Endothelial cell of umbilical vein (primary cell): Measurements from ENCODE around the gene CPSF3. TPM values are rescaled to one million over a fixed set of nuclear protein-coding genes. Genes with fewer than 3 reads are reported as not detected.

Experiments used
- BruUV-seq: library from RNA; stranded (reverse); fragments of 400-500 nt; replicated peaks from 2 replicates; lab custom pipeline; 2021; lab: Mats Ljungman, UMichigan
- CTCF ChIA-PET: fragments of 300-600, 350-600 bp; sonication (Branson Sonifier 250); formaldehyde crosslinking; loops from one replicate; lab custom pipeline; 2021; ENCODE audit warnings: antibody characterized with exemption, inconsistent platforms; lab: Charles Lee
- POLR2A ChIA-PET: fragments of 300-600, 350-600 bp; sonication (Branson Sonifier 250); formaldehyde crosslinking; loops from one replicate; lab custom pipeline; 2021; ENCODE audit warnings: antibody characterized with exemption, inconsistent platforms; lab: Charles Lee
- DNase-seq: peaks from one replicate; pipeline ENCODE4 v3.0.0-alpha.2; 2011; ENCODE audit warnings: low read depth, low spot score
- FAIRE-seq: peaks from 2 replicates; lab custom pipeline; 2011; peaks lifted over from hg19 to GRCh38; lab: Jason Lieb, UNC
- H2AFZ ChIP-seq: 2 replicates; pipeline ENCODE4 v1.6.0; 2012; ENCODE audit warnings: low read depth, low read length, control low read depth, inconsistent platforms
- H3K27ac ChIP-seq: 2 replicates; pipeline ENCODE4 v1.5.1; 2011; ENCODE audit warnings: low read depth, mild to moderate bottlenecking, control low read depth, low read length, moderate library complexity; ENCODE audit not compliant: insufficient read depth
- H3K27me3 ChIP-seq, 2 experiments: 2 replicates each; pipeline versions ENCODE4 v1.6.0 to v1.6.1; 2011; ENCODE audit warnings: low read length in 2 of 2, mixed read lengths in 1 of 2; ENCODE audit not compliant: control insufficient read depth in 2 of 2, insufficient read depth in 2 of 2
- H3K36me3 ChIP-seq, 2 experiments: 2 replicates in 1 of 2; 3 replicates in 1 of 2; pipeline ENCODE4 v1.5.1; 2011; ENCODE audit warnings: low read length in 2 of 2, mild to moderate bottlenecking in 1 of 2, moderate library complexity in 1 of 2; ENCODE audit not compliant: control insufficient read depth in 2 of 2, insufficient read depth in 2 of 2; ENCODE audit errors: extremely low read depth in 1 of 2
- H3K4me1 ChIP-seq: 3 replicates; pipeline ENCODE4 v1.5.1; 2011; ENCODE audit warnings: mild to moderate bottlenecking, low read length; ENCODE audit not compliant: control insufficient read depth, insufficient read depth; ENCODE audit errors: extremely low read depth
- H3K4me2 ChIP-seq: 2 replicates; pipeline ENCODE4 v1.6.1; 2011; ENCODE audit warnings: low read length, control low read depth, mixed read lengths; ENCODE audit not compliant: insufficient read depth
- H3K4me3 ChIP-seq, 3 experiments: fragments of 200-600 bp in 1 of 3; sonication (generic), shearing (Covaris generic) in 1 of 3; replicated peaks in 1 of 3; 2 replicates each; pipeline ENCODE4 v1.5.1; 2011 to 2016; ENCODE audit warnings: control low read depth in 3 of 3, low read length in 3 of 3, mild to moderate bottlenecking in 2 of 3, inconsistent platforms in 1 of 3, low read depth in 1 of 3, moderate library complexity in 1 of 3; ENCODE audit not compliant: insufficient read depth in 1 of 3
- H3K79me2 ChIP-seq: 2 replicates; pipeline ENCODE4 v1.6.0; 2012; ENCODE audit warnings: low read length, inconsistent platforms; ENCODE audit not compliant: control insufficient read depth, insufficient read depth
- H3K9ac ChIP-seq: replicated peaks from 2 replicates; pipeline ENCODE3; 2011; ENCODE audit warnings: low read length, control low read depth; ENCODE audit not compliant: insufficient read depth; ENCODE audit errors: extremely low read depth
- H3K9me1 ChIP-seq: replicated peaks from 3 replicates; pipeline ENCODE4 v1.6.0; 2011; ENCODE audit warnings: mild to moderate bottlenecking, low read length; ENCODE audit not compliant: control insufficient read depth, insufficient read depth; ENCODE audit errors: extremely low read depth
- H3K9me3 ChIP-seq: replicated peaks from 2 replicates; pipeline ENCODE4 v1.5.1; 2012; ENCODE audit warnings: low read length, inconsistent platforms; ENCODE audit not compliant: control insufficient read depth, insufficient read depth
- H4K20me1 ChIP-seq: replicated peaks from 2 replicates; pipeline ENCODE3; 2011; ENCODE audit warnings: mild to moderate bottlenecking, low read length; ENCODE audit not compliant: control insufficient read depth, insufficient read depth; ENCODE audit errors: extremely low read depth
- EZH2 ChIP-seq: IDR thresholded peaks from 2 replicates; pipeline ENCODE4 v1.6.1; 2012; ENCODE audit warnings: borderline replicate concordance, low read depth, mild to moderate bottlenecking, moderate library complexity, low read length, inconsistent platforms; ENCODE audit not compliant: severe bottlenecking
- FOS ChIP-seq: IDR thresholded peaks from 2 replicates; pipeline ENCODE4 v1.6.1; 2011; ENCODE audit warnings: mild to moderate bottlenecking, low read length, moderate library complexity, borderline replicate concordance; ENCODE audit not compliant: insufficient read depth
- GATA2 ChIP-seq: IDR thresholded peaks from 2 replicates; pipeline ENCODE4 v1.7.0; 2011; ENCODE audit warnings: low read depth, mild to moderate bottlenecking, moderate library complexity, mixed read lengths, low read length; ENCODE audit not compliant: insufficient read length, insufficient read depth
- JUN ChIP-seq: IDR thresholded peaks from 2 replicates; pipeline ENCODE4 v1.6.1; 2011; ENCODE audit warnings: borderline replicate concordance, low read depth; ENCODE audit not compliant: insufficient read length, insufficient read depth
- MYC ChIP-seq: IDR thresholded peaks from one replicate; pipeline ENCODE4 v1.6.1; 2011; ENCODE audit warnings: mild to moderate bottlenecking, low read depth, low read length
- POLR2AphosphoS5 ChIP-seq: IDR thresholded peaks from 2 replicates; pipeline ENCODE4 v1.6.1; 2012; ENCODE audit warnings: low read depth, mild to moderate bottlenecking, control low read depth, low read length, moderate library complexity; ENCODE audit not compliant: insufficient read depth
- dilution Hi-C: fragments of 300-500 bp; cut with MboI; formaldehyde crosslinking; loops from one replicate; pipeline ENCODE4 v1.15.0; 2019; ENCODE audit warnings: low sequenced_read_pairs; ENCODE audit not compliant: extremely low pct_ligation_motif_present
- intact Hi-C: fragments of 100-400 bp; cut with micrococcal nuclease; formaldehyde crosslinking; loops from one replicate; pipeline ENCODE4 v1.10.0; 2022
- polyA plus RNA-seq, 4 experiments: library from polyadenylated mRNA; depleted of rRNA in 3 of 4; stranded (reverse) in 3 of 4; unstranded in 1 of 4; fragments of >200 nt; gene quantifications; 2 replicates each; pipeline versions ENCODE4 v1.2.1 to v1.2.3, GENCODE V29; 2011 to 2012; ENCODE audit warnings: missing spikeins in 1 of 4
- total RNA-seq: library from RNA; stranded (reverse); gene quantifications from 2 replicates; pipeline ENCODE4 v1.2.3, GENCODE V29; 2021
- TF ChIP-seq, protein P1 (sequence below), 2 donors: IDR thresholded peaks; 1 replicate in 1 of 2; 2 replicates in 1 of 2; pipeline ENCODE4 v1.5.1; 2011; ENCODE audit warnings: low read length in 2 of 2, mild to moderate bottlenecking in 2 of 2, moderate library complexity in 2 of 2, control low read depth in 1 of 2, inconsistent platforms in 1 of 2, low read depth in 1 of 2; ENCODE audit not compliant: insufficient read depth in 1 of 2; ENCODE audit errors: extremely low read depth in 1 of 2

Gene CPSF3
- total and polyA plus RNA-seq, 2 donors (not counting 3 experiments of a cell fraction or from before 2014, with no cell fraction given) = 13.7 to 35.6 TPM

DNA sequence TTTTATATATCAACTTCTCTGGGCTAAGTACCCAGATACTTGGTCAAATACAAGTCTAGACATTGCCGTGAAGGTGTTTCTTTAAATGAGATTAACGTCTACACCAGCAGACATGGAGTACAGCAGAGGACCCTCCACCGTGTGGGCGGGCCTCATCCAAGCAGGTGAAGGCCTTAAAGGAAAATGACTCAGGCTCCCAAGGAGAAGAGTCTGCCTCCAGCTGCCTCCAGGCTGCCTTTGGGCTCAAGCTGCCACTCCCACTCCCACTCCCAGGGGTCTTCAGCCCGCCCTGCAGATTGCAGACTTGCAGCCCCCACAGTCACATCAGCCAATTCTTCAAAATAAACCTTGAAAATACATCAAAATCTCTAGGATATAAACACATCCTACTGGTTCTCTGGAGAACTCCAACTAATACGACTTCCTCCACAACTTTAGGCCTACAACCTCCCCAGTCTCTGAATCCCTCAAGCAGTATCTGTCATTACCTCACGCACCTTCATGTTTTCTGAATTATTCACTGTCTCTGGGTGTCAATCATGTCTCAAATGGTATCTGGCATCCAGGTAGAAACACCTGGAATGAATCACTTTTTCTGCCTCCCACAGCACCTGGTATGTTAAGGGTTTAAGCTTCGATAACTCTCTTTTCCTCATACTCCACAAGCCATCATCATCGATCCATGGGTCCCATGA is 7.0 kb upstream of the CPSF3 start:
- no peak overlapping the region for H2AFZ ChIP-seq
- H4K20me1 ChIP-seq = no peaks in the 10 kb centered on the region
- H3K9me3 ChIP-seq = no peaks in the 10 kb centered on the region
- peaks cover 47% of the 10 kb centered on the region for H3K79me2 ChIP-seq
- no peak for DNase-seq
- no peak for FAIRE-seq
- no peak for TF ChIP-seq POLR2AphosphoS5
- TF ChIP-seq EZH2 = no peak
- TF ChIP-seq JUN = no peak
- TF ChIP-seq FOS = no peak
- TF ChIP-seq, protein P1, sequence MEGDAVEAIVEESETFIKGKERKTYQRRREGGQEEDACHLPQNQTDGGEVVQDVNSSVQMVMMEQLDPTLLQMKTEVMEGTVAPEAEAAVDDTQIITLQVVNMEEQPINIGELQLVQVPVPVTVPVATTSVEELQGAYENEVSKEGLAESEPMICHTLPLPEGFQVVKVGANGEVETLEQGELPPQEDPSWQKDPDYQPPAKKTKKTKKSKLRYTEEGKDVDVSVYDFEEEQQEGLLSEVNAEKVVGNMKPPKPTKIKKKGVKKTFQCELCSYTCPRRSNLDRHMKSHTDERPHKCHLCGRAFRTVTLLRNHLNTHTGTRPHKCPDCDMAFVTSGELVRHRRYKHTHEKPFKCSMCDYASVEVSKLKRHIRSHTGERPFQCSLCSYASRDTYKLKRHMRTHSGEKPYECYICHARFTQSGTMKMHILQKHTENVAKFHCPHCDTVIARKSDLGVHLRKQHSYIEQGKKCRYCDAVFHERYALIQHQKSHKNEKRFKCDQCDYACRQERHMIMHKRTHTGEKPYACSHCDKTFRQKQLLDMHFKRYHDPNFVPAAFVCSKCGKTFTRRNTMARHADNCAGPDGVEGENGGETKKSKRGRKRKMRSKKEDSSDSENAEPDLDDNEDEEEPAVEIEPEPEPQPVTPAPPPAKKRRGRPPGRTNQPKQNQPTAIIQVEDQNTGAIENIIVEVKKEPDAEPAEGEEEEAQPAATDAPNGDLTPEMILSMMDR (IDR thresholded peaks at IDR 0.05; ENCODE audit: extremely low read depth in 1 of 2, insufficient read depth in 1 of 2, low read depth in 1 of 2, low read length in 2 of 2) = no peak
- no peak for TF ChIP-seq GATA2
- TF ChIP-seq MYC = no peak
- ChIA-PET CTCF (no interaction called here), POLR2A (no interaction called here)
- no TSS peak for BruUV-seq
- no peak overlapping the region for H3K4me2 ChIP-seq
- H3K27me3 ChIP-seq = no peaks in the 10 kb centered on the region
- no peak overlapping the region for H3K9ac ChIP-seq
- H3K27ac ChIP-seq = no peak overlapping the region
- H3K4me1 ChIP-seq = no peaks in the 10 kb centered on the region
- no peak overlapping the region for H3K4me3 ChIP-seq
- intact Hi-C loops (no loop called here), dilution Hi-C loops (no loop called here)
- H3K9me1 ChIP-seq = no peaks in the 10 kb centered on the region
- peaks cover 0 to 9% of the 10 kb centered on the region in 2 experiments for H3K36me3 ChIP-seq
